K562 (cell line): ENCODE measurements around the gene OXNAD1. TPM values are rescaled to one million over a fixed set of nuclear protein-coding genes. Genes with fewer than 3 reads are reported as not detected.
A peak's percentile ranks its signal among the peaks of the same experiment; 100 is the strongest.

Source experiments
- ATAC-seq: fragments of 200-7000 bp; cut with Tn5 transposase; 3 replicates; pipeline ENCODE4 v1.9.1; 2020; ENCODE audit warnings: moderate library complexity
- BruUV-seq: library from RNA; stranded (reverse); fragments of 400-500 nt; replicated peaks from 2 replicates; lab custom pipeline; 2021; lab: Mats Ljungman, UMichigan
- CTCF ChIA-PET: fragments of 300-600 bp; formaldehyde crosslinking; extraction: SDS; loops from one replicate; lab custom pipeline; 2021; ENCODE audit warnings: low intra/inter-chr PET ratio; lab: Yijun Ruan, JAX
- POLR2A ChIA-PET: fragments of 300-600, 350-650 bp; sonication (Branson Sonifier 250); formaldehyde crosslinking; extraction: SDS; loops from one replicate; lab custom pipeline; 2021; ENCODE audit warnings: antibody characterized with exemption, inconsistent platforms; lab: Yijun Ruan, JAX
- DNase-seq, 4 experiments: peaks; one replicate each; pipeline versions ENCODE4 v3.0.0 to v3.0.0-alpha.2; 2011 to 2018; ENCODE audit warnings: low spot score in 3 of 4, mixed read lengths in 3 of 4; ENCODE audit errors: extremely low read depth in 1 of 4
- FAIRE-seq: peaks from 2 replicates; lab custom pipeline; 2011; peaks lifted over from hg19 to GRCh38; lab: Jason Lieb, UNC
- H2AFZ ChIP-seq: 2 replicates; pipeline ENCODE4 v1.6.0; 2011; ENCODE audit warnings: low read depth, low read length, control low read depth, inconsistent platforms
- H3K27ac ChIP-seq: fragments of 200-600 bp; 3 replicates; pipeline ENCODE4 v1.8.0; 2011; ENCODE audit warnings: low read depth, mild to moderate bottlenecking, control low read depth, inconsistent platforms, low read length, moderate library complexity, mixed read lengths; ENCODE audit errors: extremely low read depth
- H3K27me3 ChIP-seq, 2 experiments: fragments of 300-600 bp in 1 of 2; 2 replicates in 1 of 2; 3 replicates in 1 of 2; pipeline versions ENCODE4 v1.6.0 to v1.8.0; 2011; ENCODE audit warnings: inconsistent platforms in 2 of 2, low read length in 2 of 2, mild to moderate bottlenecking in 1 of 2, mixed read lengths in 1 of 2, moderate library complexity in 1 of 2; ENCODE audit not compliant: control insufficient read depth in 2 of 2, insufficient read depth in 2 of 2
- H3K36me3 ChIP-seq: fragments of 300-600 bp; 3 replicates; pipeline ENCODE4 v1.8.0; 2011; ENCODE audit warnings: mild to moderate bottlenecking, low read length, inconsistent platforms; ENCODE audit not compliant: control insufficient read depth, insufficient read depth
- H3K4me1 ChIP-seq, 2 experiments: fragments of 200-600 bp in 1 of 2; replicated peaks in 1 of 2; 2 replicates in 1 of 2; 3 replicates in 1 of 2; pipeline versions ENCODE4 v1.5.1 to v1.8.0; 2011; ENCODE audit warnings: inconsistent platforms in 2 of 2, low read length in 2 of 2, mild to moderate bottlenecking in 1 of 2, mixed read lengths in 1 of 2, moderate library complexity in 1 of 2; ENCODE audit not compliant: control insufficient read depth in 2 of 2, insufficient read depth in 2 of 2
- H3K4me2 ChIP-seq: 2 replicates; pipeline ENCODE4 v1.6.1; 2011; ENCODE audit warnings: low read length, control low read depth, inconsistent platforms, mixed read lengths; ENCODE audit not compliant: insufficient read depth
- H3K4me3 ChIP-seq: fragments of 200-600 bp; sonication (generic), shearing (Covaris generic); 2 replicates; pipeline ENCODE4 v1.5.1; 2016; ENCODE audit warnings: control low read depth, inconsistent platforms
- H3K79me2 ChIP-seq: fragments of 200-600 bp; 3 replicates; pipeline ENCODE4 v1.8.0; 2011; ENCODE audit warnings: low read length, inconsistent platforms; ENCODE audit not compliant: control insufficient read depth, insufficient read depth
- H3K9ac ChIP-seq, 2 experiments: 2 replicates each; pipeline versions ENCODE4 v1.6.0 to v1.6.1; 2011; ENCODE audit warnings: low read depth in 2 of 2, low read length in 2 of 2, control low read depth in 1 of 2, inconsistent platforms in 1 of 2, mild to moderate bottlenecking in 1 of 2, mixed read lengths in 1 of 2; ENCODE audit not compliant: insufficient read depth in 1 of 2
- H3K9me1 ChIP-seq: one replicate; pipeline ENCODE4 v1.6.0; 2011; ENCODE audit warnings: inconsistent platforms, mild to moderate bottlenecking, low read length, moderate library complexity; ENCODE audit not compliant: control insufficient read depth, insufficient read depth
- H3K9me3 ChIP-seq: replicated peaks from 2 replicates; pipeline ENCODE4 v1.5.1; 2011; ENCODE audit warnings: low read depth, low read length, inconsistent platforms; ENCODE audit not compliant: control insufficient read depth, insufficient read depth
- H4K20me1 ChIP-seq: replicated peaks from 2 replicates; pipeline ENCODE4 v1.6.1; 2011; ENCODE audit warnings: low read length, inconsistent platforms, mixed read lengths; ENCODE audit not compliant: control insufficient read depth, insufficient read depth
- CEBPG ChIP-seq, 3 experiments: fragments of 200-800 bp in 1 of 3; sonication (Bioruptor generic) in 1 of 3; sonication (generic) in 1 of 3; formaldehyde crosslinking in 1 of 3; IDR thresholded peaks in 2 of 3; conservative IDR thresholded peaks in 1 of 3; 2 replicates each; pipeline versions ENCODE4 v1.6.1 to v1.8.0; 2016 to 2022; ENCODE audit warnings: missing compliant biosample characterization in 2 of 3, missing genetic modification characterization in 2 of 3, mild to moderate bottlenecking in 1 of 3, missing genetic modification reagents in 1 of 3
- COPS2 ChIP-seq: fragments of 450-650 bp; conservative IDR thresholded peaks from 2 replicates; pipeline ENCODE4 v1.6.1; 2016; ENCODE audit warnings: mild to moderate bottlenecking, moderate library complexity
- RFX1 ChIP-seq: fragments of 450-650 bp; IDR thresholded peaks from 2 replicates; pipeline ENCODE4 v1.6.1; 2016; ENCODE audit warnings: mild to moderate bottlenecking, moderate library complexity
- SIN3B ChIP-seq: fragments of 450-650 bp; IDR thresholded peaks from 2 replicates; pipeline ENCODE4 v1.6.1; 2017; ENCODE audit warnings: low read depth, mild to moderate bottlenecking, moderate library complexity
- SMAD1 ChIP-seq: fragments of 150-350 bp; IDR thresholded peaks from 2 replicates; pipeline ENCODE4 v1.6.1; 2014; ENCODE audit warnings: low read length, low read depth; ENCODE audit not compliant: partially characterized antibody
- ZNF134 ChIP-seq: fragments of 250-450 bp; sonication (Bioruptor Pico); conservative IDR thresholded peaks from 2 replicates; pipeline ENCODE4 v1.4.0; 2020
- ZNF165 ChIP-seq: fragments of 250-450 bp; sonication (Bioruptor Pico); IDR thresholded peaks from 2 replicates; pipeline ENCODE4 v1.4.0; 2020; ENCODE audit warnings: borderline replicate concordance
- WGBS: fragments of 100-300 bp; shearing (Covaris generic); methylation state at CpG from one replicate; pipeline ENCODE4 v1.1.6; 2016; ENCODE audit warnings: low coverage, mixed read lengths; ENCODE audit not compliant: insufficient coverage; ENCODE audit errors: missing lambda C conversion rate; 5-methylcytosine and 5-hydroxymethylcytosine counted together
- in situ Hi-C: fragments of 300-500 bp; cut with MboI; formaldehyde crosslinking; loops from 4 replicates; pipeline ENCODE4 v1.15.0; 2018; ENCODE audit warnings: inconsistent platforms, mixed read lengths
- intact Hi-C: fragments of 100-400 bp; cut with micrococcal nuclease; formaldehyde crosslinking; loops from 2 replicates; pipeline ENCODE4 v1.14.2; 2022
- polyA plus RNA-seq, 8 experiments: library from polyadenylated mRNA; depleted of rRNA in 4 of 8; stranded (reverse) in 5 of 8; unstranded in 3 of 8; fragments of >200 nt; fragmentation: Nextera tagmentation in 2 of 8; fragmentation: Illumina TruSeq in 1 of 8; extraction: Ambion mirVana in 2 of 8; extraction: Trizol in 1 of 8; gene quantifications; 2 replicates each; pipeline versions ENCODE4 v1.2.1 to v1.2.3, GENCODE V29; 2011 to 2014; ENCODE audit warnings: inconsistent platforms in 1 of 8, missing spikeins in 1 of 8
- total RNA-seq, 7 experiments: library from RNA; depleted of rRNA in 6 of 7; stranded (reverse); fragments of >200 nt in 6 of 7; fragmentation: Illumina TruSeq in 2 of 7; extraction: Trizol in 2 of 7; gene quantifications; 2 replicates each; pipeline versions ENCODE4 v1.2.1 to v1.2.3, GENCODE V29; 2011 to 2021; ENCODE audit warnings: low replicate concordance in 1 of 7
- TF ChIP-seq, protein P1 (sequence below): fragments of 450-650 bp; IDR thresholded peaks from 2 replicates; pipeline ENCODE4 v1.7.0; 2016; ENCODE audit warnings: borderline replicate concordance
- TF ChIP-seq, protein P2 (sequence below): fragments of 450-650 bp; IDR thresholded peaks from 2 replicates; pipeline ENCODE4 v1.6.1; 2016
- TF ChIP-seq, protein P3 (sequence below): fragments of 250-450 bp; sonication (Bioruptor Pico); IDR thresholded peaks from 2 replicates; pipeline ENCODE4 v1.9.0; 2021; ENCODE audit warnings: mild to moderate bottlenecking, inconsistent platforms

Gene OXNAD1
- total and polyA plus RNA-seq, 9 of the 15 experiments (the other 6 are each of a cell fraction or from before 2014, with no cell fraction given) = 12.8 to 44.4 (median 41.1) TPM

DNA sequence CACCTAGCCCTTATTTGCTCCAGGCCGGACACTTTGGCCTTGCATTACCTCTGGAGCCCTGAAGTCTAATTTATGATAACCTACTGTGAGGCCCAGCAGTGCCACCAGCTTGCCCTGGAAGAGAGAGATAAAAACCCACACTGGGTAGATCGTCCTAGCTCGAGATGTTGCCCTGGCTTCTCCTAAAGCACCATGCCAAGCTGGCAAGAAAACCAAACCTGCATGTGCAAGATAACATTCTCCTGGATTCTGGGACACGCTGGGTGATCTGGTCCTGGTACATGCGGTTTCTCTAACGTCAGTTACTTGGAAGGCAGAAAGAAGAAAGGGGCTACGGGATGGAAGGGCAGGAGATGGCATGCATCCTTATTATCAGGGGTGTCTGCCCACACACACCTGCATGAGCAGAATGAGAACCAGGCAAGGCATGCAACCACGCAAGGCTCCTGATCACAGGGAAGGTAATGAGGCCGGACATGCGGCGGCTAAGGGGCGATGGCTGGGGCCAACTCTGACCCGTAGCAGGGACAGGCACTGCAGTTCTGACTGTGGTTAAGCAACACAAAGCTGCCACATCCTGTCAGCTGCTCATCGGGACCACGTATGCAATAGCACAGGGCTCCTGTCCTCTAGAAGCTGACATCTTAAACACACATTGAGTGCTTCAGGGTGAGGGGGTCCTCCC, 73.0 kb downstream of the OXNAD1 start (continued):
- no peak for TF ChIP-seq SIN3B
- TF ChIP-seq, protein P1, sequence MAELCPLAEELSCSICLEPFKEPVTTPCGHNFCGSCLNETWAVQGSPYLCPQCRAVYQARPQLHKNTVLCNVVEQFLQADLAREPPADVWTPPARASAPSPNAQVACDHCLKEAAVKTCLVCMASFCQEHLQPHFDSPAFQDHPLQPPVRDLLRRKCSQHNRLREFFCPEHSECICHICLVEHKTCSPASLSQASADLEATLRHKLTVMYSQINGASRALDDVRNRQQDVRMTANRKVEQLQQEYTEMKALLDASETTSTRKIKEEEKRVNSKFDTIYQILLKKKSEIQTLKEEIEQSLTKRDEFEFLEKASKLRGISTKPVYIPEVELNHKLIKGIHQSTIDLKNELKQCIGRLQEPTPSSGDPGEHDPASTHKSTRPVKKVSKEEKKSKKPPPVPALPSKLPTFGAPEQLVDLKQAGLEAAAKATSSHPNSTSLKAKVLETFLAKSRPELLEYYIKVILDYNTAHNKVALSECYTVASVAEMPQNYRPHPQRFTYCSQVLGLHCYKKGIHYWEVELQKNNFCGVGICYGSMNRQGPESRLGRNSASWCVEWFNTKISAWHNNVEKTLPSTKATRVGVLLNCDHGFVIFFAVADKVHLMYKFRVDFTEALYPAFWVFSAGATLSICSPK = no peak
- no peak for TF ChIP-seq SMAD1

- 38% methylated on average over 1 of the region's 1 CpG for WGBS
- no peak overlapping the region for H3K4me2 ChIP-seq
- FAIRE-seq (no peak), ATAC-seq (no peak; the same call in 2 of the 3 replicates), DNase-seq (no peak)
- H3K9me1 ChIP-seq = no peaks in the 10 kb centered on the region
- H3K9me3 ChIP-seq = no peaks in the 10 kb centered on the region
- H3K79me2 ChIP-seq = no peaks in the 10 kb centered on the region
- in situ Hi-C loops = no loop called here
- H3K27ac ChIP-seq = no peak overlapping the region
- H4K20me1 ChIP-seq = no peaks in the 10 kb centered on the region
- H2AFZ ChIP-seq = no peak overlapping the region
- no peak for TF ChIP-seq ZNF134 (CRISPR knock-in tag)
- TF ChIP-seq RFX1 = peak; percentile 79
- TF ChIP-seq CEBPG (CRISPR knock-in tag; IDR thresholded peaks at IDR 0.05) = no peak
- TF ChIP-seq CEBPG (tag; conservative IDR thresholded peaks at IDR 0.05 in 1 of 2, IDR thresholded peaks at IDR 0.05 in 1 of 2) = peak in 1 of 2 experiments; percentile 35; a peak in 1 of 4 replicates
- no peak for TF ChIP-seq COPS2
- TF ChIP-seq, protein P2, sequence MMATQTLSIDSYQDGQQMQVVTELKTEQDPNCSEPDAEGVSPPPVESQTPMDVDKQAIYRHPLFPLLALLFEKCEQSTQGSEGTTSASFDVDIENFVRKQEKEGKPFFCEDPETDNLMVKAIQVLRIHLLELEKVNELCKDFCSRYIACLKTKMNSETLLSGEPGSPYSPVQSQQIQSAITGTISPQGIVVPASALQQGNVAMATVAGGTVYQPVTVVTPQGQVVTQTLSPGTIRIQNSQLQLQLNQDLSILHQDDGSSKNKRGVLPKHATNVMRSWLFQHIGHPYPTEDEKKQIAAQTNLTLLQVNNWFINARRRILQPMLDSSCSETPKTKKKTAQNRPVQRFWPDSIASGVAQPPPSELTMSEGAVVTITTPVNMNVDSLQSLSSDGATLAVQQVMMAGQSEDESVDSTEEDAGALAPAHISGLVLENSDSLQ = peak; percentile 63
- TF ChIP-seq, protein P3, sequence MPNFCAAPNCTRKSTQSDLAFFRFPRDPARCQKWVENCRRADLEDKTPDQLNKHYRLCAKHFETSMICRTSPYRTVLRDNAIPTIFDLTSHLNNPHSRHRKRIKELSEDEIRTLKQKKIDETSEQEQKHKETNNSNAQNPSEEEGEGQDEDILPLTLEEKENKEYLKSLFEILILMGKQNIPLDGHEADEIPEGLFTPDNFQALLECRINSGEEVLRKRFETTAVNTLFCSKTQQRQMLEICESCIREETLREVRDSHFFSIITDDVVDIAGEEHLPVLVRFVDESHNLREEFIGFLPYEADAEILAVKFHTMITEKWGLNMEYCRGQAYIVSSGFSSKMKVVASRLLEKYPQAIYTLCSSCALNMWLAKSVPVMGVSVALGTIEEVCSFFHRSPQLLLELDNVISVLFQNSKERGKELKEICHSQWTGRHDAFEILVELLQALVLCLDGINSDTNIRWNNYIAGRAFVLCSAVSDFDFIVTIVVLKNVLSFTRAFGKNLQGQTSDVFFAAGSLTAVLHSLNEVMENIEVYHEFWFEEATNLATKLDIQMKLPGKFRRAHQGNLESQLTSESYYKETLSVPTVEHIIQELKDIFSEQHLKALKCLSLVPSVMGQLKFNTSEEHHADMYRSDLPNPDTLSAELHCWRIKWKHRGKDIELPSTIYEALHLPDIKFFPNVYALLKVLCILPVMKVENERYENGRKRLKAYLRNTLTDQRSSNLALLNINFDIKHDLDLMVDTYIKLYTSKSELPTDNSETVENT (CRISPR knock-in tag) = no peak
- no peak for TF ChIP-seq ZNF165 (CRISPR knock-in tag)
- no TSS peak for BruUV-seq
- no peak overlapping the region for H3K4me3 ChIP-seq
- H3K9ac ChIP-seq = no peak overlapping the region
- H3K36me3 ChIP-seq = peaks cover 20% of the 10 kb centered on the region; the same call in 2 of the 3 replicates
- H3K4me1 ChIP-seq = no peaks in the 10 kb centered on the region
- no peaks in the 10 kb centered on the region for H3K27me3 ChIP-seq
- ChIA-PET POLR2A (interaction anchor here (1.1 kb wide), 1 partner anchor 44 kb away, joined by 3 read pairs; no protein-coding TSS in a partner anchor), CTCF (no interaction called here)
- intact Hi-C loops = no loop called here
Measured at GRCh38 chr3:16338999-16339398, 74.0 kb downstream of the OXNAD1 start.
